Measurements from ENCODE around the gene YTHDC2.

- TF ChIP-seq CTCF (conservative IDR thresholded peaks at IDR 0.05; ENCODE audit: low read length) (no peak), EZH2phosphoT487 (IDR thresholded peaks at IDR 0.05; ENCODE audit: borderline replicate concordance, low read depth, low read length) (no peak)
Observed at GRCh38 chr5:113574417-113574816, 60.9 kb downstream of the YTHDC2 start.
